ENCODE measurements around the gene REEP1. TPM values are rescaled to one million over a fixed set of nuclear protein-coding genes. Genes with fewer than 3 reads are reported as not detected.

The REEP1 gene
- total RNA-seq, 1 experiment from 2014 or later = 3.6 TPM

DNA sequence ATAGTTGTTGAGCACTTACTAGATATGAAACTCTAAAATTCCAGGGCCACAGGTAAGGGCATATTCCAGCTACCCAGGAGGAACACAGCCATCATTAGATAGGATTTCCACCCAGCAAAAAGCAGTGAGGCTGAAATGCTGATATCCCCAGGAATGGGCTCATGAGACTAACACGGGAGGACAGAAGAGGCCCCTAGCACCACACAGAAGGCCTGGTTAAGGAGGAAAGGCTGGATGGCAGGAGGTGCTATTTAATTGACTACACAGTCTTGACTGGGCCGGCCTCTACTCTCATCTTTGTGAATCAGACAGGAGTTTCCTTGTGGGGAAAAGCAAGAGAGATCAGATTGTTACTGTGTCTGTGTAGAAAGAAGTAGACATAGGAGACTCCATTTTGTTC, 76.4 kb downstream of the REEP1 start:
- Histone ChIP-seq H3K4me1 (ENCODE audit: insufficient read depth, low read length, poor library complexity, severe bottlenecking) (no peaks in the 10 kb centered on the region), H3K36me3 (ENCODE audit: insufficient read depth, low read length, poor library complexity, severe bottlenecking) (no peaks in the 10 kb centered on the region), H3K9me3 (ENCODE audit: low read depth, low read length, poor library complexity, severe bottlenecking) (no peaks in the 10 kb centered on the region), H3K27me3 (replicated peaks; ENCODE audit: insufficient read depth, low read depth, low read length, poor library complexity) (no peaks in the 10 kb centered on the region), H3K4me3 (ENCODE audit: low read depth, low read length, poor library complexity, severe bottlenecking) (no peak overlapping the region), H3K27ac (ENCODE audit: low read depth, low read length, poor library complexity, severe bottlenecking) (no peak overlapping the region)
- DNase-seq (ENCODE audit: low spot score) = no peak
- BruUV-seq (replicated peaks) = no TSS peak
- ChIA-PET POLR2A (ENCODE audit: low non-redundant PET) (no interaction called here), CTCF (no interaction called here)
- TF ChIP-seq EZH2 (IDR thresholded peaks at IDR 0.05; ENCODE audit: borderline replicate concordance, low read depth, low read length, poor library complexity, severe bottlenecking) = no peak
- TF ChIP-seq CTCF (conservative IDR thresholded peaks at IDR 0.05; ENCODE audit: low read depth, low read length) = no peak
- intact Hi-C loops (cut with micrococcal nuclease; ENCODE audit: unreplicated experiment) = no loop called here

- intact Hi-C loops (cut with micrococcal nuclease; ENCODE audit: unreplicated experiment) = no loop called here
- no peak for TF ChIP-seq CTCF (conservative IDR thresholded peaks at IDR 0.05; ENCODE audit: low read depth, low read length)
- TF ChIP-seq EZH2 (IDR thresholded peaks at IDR 0.05; ENCODE audit: borderline replicate concordance, low read depth, low read length, poor library complexity, severe bottlenecking) = no peak
- POLR2A ChIA-PET (ENCODE audit: low non-redundant PET) = no interaction called here
- no peak overlapping the region for H3K4me3 ChIP-seq (ENCODE audit: low read depth, low read length, poor library complexity, severe bottlenecking)
- no peak overlapping the region for H3K27ac ChIP-seq (ENCODE audit: low read depth, low read length, poor library complexity, severe bottlenecking)
- no peaks in the 10 kb centered on the region for H3K9me3 ChIP-seq (ENCODE audit: low read depth, low read length, poor library complexity, severe bottlenecking)
- H3K27me3 ChIP-seq (replicated peaks; ENCODE audit: insufficient read depth, low read depth, low read length, poor library complexity) = no peaks in the 10 kb centered on the region
- DNase-seq (ENCODE audit: low spot score) = no peak
- CTCF ChIA-PET = no interaction called here
- no peaks in the 10 kb centered on the region for H3K4me1 ChIP-seq (ENCODE audit: insufficient read depth, low read length, poor library complexity, severe bottlenecking)
- no TSS peak for BruUV-seq (replicated peaks)
- no peaks in the 10 kb centered on the region for H3K36me3 ChIP-seq (ENCODE audit: insufficient read depth, low read length, poor library complexity, severe bottlenecking)
These were observed 79.3 kb downstream of the REEP1 start for GRCh38 chr2:86258106-86258505.

DNA sequence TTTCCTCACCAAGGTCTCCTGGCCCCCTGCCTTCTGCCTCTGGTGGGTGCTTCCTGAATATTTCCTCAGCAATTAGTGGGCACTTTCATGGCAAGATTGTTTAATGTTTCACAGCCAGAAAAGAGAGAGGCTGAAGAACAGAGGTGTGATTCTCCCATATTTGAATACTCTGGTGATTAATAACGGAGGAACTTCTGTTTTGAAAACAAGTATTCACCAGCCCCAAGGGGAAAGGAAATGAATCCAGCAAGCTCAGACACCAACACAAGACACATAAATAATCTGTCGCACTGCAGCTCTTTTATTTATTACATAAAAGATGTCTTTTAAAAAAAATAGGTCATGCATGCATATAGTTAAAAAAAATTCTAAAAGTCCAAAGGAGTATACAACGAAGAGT, 80.4 kb downstream of the REEP1 start:
- intact Hi-C loops (cut with micrococcal nuclease; ENCODE audit: unreplicated experiment) = no loop called here
- Histone ChIP-seq H3K4me1 (ENCODE audit: insufficient read depth, low read length, poor library complexity, severe bottlenecking) (no peaks in the 10 kb centered on the region), H3K27ac (ENCODE audit: low read depth, low read length, poor library complexity, severe bottlenecking) (no peak overlapping the region), H3K9me3 (ENCODE audit: low read depth, low read length, poor library complexity, severe bottlenecking) (no peaks in the 10 kb centered on the region), H3K4me3 (ENCODE audit: low read depth, low read length, poor library complexity, severe bottlenecking) (no peak overlapping the region), H3K27me3 (replicated peaks; ENCODE audit: insufficient read depth, low read depth, low read length, poor library complexity) (no peaks in the 10 kb centered on the region), H3K36me3 (ENCODE audit: insufficient read depth, low read length, poor library complexity, severe bottlenecking) (no peaks in the 10 kb centered on the region)
- ChIA-PET POLR2A (ENCODE audit: low non-redundant PET) (no interaction called here), CTCF (no interaction called here)
- TF ChIP-seq EZH2 (IDR thresholded peaks at IDR 0.05; ENCODE audit: borderline replicate concordance, low read depth, low read length, poor library complexity, severe bottlenecking) (no peak), CTCF (conservative IDR thresholded peaks at IDR 0.05; ENCODE audit: low read depth, low read length) (no peak)
- DNase-seq (ENCODE audit: low spot score) = no peak
- BruUV-seq (replicated peaks) = no TSS peak
